ENCODE results near the gene LEO1.
A peak's percentile ranks its signal among the peaks of the same experiment; 100 is the strongest.

The LEO1 gene

DNA sequence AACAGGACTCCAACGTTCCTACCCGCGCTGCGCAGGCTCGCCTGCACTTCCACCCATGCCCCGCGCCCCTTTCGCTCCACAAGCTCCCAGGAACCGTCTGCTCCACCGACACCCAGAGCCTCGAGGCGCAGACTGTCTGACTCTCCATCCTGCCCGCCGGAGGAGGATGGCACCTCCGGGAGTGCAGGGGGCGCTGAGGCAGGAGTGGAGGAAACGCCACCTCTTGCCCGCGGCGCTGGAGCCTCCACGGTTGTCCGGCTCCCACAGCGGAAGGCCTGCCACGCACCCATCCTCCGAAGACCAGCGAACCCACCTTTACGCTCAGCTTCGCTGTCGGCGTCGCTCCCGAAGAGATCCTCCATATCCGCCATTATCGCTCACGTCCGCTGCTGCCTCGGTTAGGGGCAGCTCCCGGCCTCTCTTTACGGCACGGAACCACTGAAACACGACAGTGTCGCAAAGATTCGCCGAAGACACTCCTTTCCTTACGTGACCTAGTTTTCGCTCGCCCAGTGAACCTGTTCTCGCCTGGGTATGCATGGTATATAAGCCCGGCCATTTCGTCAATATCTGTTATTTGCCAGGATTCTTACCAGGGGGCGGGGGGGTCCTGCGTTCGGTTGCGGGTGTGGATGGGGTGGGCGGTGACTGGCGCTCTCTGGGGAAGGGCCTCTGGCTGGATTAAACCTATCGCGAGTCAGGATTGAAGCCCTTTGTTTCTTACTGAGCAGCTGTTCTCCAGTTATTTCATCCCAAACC lies at the start of gene LEO1:
TSS of gene LEO1 (minus strand) at position 404 of the 759 bp plus-strand sequence. CDS start at position 371, 33 bp downstream.
- H3K9me3 Mint-ChIP-seq: peaks cover 27% of the 10 kb centered on the region
- H3K4me3 Mint-ChIP-seq: peak within 1 kb of the TSS; percentile 97
- peak; percentile 83 for DNase-seq
- H3K4me1 Mint-ChIP-seq: peaks cover 22% of the 10 kb centered on the region
- H3K36me3 Mint-ChIP-seq (ENCODE audit: low read depth): peaks cover 39% of the 10 kb centered on the region
- no peak for TF ChIP-seq CTCF (IDR thresholded peaks at IDR 0.05)
- peaks cover 4% of the 10 kb centered on the region for H3K27me3 Mint-ChIP-seq (ENCODE audit: low read depth, poor library complexity)
- H3K27ac Mint-ChIP-seq: peak within 1 kb of the TSS; percentile 80

DNA sequence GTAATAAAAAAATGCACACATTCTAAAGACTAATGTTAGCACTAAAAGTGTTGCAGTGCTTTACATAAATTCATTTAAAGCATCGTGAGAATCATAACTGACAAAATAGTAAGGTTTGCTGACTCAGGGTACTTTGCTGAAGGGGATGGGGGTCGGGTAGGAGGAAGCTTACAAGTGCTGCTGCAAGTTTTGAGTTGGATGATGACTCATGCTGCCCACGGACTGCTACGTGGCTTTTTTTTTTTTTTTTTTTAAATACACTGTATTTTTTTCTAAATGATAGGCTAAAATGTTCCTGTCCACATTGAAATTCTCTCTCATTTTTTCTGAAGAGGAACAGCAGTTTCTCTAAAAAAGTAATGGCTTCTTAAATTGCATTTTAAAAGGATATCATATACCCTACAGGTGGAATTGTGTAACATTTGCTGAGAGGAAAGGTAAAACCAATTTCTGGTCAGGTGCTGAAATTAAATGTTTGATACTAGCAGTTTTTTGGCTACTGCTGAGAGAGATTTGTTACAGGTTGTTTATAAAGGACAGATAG lies 49.6 kb upstream of the LEO1 start:
- peak; percentile 11 for DNase-seq
- Mint-ChIP-seq H3K36me3 (ENCODE audit: low read depth) (peaks cover 20% of the 10 kb centered on the region), H3K27me3 (ENCODE audit: low read depth, poor library complexity) (peaks cover 13% of the 10 kb centered on the region), H3K4me3 (peak overlapping the region; percentile 93), H3K9me3 (peaks cover 8% of the 10 kb centered on the region), H3K27ac (peak overlapping the region; percentile 98), H3K4me1 (peaks cover 34% of the 10 kb centered on the region)
- no peak for TF ChIP-seq CTCF (IDR thresholded peaks at IDR 0.05)

DNA sequence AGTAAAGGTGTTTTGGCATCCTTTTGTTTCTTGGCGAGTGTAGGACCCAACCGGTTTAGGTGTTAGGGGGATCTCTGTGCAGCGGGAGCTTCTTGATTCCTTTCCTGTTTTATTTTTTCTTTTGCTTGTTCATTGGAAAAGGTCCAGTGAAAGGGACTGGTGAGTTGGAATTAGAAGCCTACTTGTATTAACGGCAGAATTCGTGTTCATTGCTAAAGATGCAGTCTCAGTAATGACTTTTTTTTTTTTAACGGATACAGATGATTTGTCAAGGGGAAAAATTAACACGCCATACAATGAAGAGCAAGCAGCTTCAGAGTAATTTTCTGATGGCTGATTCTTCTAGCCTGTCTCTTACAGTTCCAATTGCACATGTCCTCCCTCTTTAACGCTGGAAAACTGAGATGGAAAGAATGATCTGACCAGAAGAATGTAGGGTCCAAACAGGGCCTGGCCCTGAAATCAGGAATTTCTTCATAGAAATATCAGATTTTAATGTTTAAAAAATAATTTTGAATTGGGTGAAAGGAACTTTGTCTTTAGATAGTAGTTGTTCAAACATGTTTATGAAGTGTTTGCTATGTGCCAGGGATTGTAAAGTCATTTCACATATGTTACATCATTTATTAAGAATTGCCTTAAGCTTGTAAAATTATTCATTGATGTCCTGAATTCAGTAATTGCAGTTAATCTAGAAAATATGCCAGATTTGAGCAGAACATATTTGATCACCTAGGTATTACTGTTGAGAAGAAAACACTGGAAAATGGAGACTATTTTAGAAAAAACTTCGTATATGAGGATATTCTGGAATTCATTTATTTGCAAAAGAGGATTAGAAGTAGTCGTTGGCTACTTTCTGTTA lies 48.9 kb upstream of the LEO1 start:
- DNase-seq: no peak
- Mint-ChIP-seq H3K4me3 (peak overlapping the region; percentile 93), H3K36me3 (ENCODE audit: low read depth) (peaks cover 13% of the 10 kb centered on the region), H3K4me1 (peaks cover 34% of the 10 kb centered on the region), H3K27me3 (ENCODE audit: low read depth, poor library complexity) (peaks cover 13% of the 10 kb centered on the region), H3K9me3 (peaks cover 4% of the 10 kb centered on the region), H3K27ac (peak overlapping the region; percentile 98)
- no peak for TF ChIP-seq CTCF (IDR thresholded peaks at IDR 0.05)

- TF ChIP-seq CTCF (IDR thresholded peaks at IDR 0.05): no peak
- peaks cover 4% of the 10 kb centered on the region for H3K9me3 Mint-ChIP-seq
- DNase-seq: peak; percentile 72
- peaks cover 34% of the 10 kb centered on the region for H3K4me1 Mint-ChIP-seq
- peak overlapping the region; percentile 94 for H3K4me3 Mint-ChIP-seq
- H3K27me3 Mint-ChIP-seq (ENCODE audit: low read depth, poor library complexity): peaks cover 13% of the 10 kb centered on the region
- H3K27ac Mint-ChIP-seq: peak overlapping the region; percentile 100
- peaks cover 11% of the 10 kb centered on the region for H3K36me3 Mint-ChIP-seq (ENCODE audit: low read depth)
These were observed 48.0 kb upstream of the LEO1 start for GRCh38 chr15:52019394-52020220.

DNA sequence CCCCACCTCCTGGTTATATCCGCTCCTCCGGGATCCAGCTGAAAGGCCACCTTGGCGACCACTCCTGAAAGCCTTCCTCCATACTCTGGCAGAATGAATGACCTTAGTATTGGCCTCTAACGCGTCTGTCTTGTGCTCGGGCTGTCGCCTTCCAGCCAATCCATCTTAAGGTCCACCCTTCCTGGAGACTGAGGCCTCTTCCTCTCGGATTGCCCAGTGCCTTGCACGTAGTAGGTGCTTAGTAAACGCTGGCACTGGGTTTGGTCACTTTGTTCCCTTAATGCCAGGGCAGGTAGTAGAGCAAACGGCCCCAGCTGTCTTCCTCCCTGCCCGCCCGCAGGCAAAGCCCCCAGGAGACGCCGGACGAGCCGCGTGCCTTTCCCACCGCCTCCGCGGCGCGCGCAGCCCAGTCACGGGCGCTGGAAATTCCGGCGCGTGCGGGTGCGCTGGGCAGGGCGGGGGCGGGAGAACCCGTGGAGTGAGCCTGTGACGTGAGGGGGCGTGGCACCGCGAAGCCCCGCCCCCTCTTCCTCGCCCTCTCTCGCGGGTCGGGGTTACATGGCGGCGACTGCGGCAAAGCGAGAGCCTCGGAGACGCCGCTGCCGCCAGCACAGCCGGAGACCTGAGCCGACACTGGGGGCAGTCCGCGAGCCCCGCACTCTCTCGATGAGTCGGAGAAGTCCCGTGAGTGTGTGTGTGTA lies 47.3 kb upstream of the LEO1 start, which contains the start of gene MAPK6:
TSS of gene MAPK6 (plus strand) at position 527 of the 701 bp plus-strand sequence. CDS start 27,242 bp downstream, outside the sequence.
- Mint-ChIP-seq H3K36me3 (ENCODE audit: low read depth) (peaks cover 8% of the 10 kb centered on the region), H3K27ac (peak within 1 kb of the TSS; percentile 100), H3K9me3 (peaks cover 4% of the 10 kb centered on the region), H3K27me3 (ENCODE audit: low read depth, poor library complexity) (peaks cover 13% of the 10 kb centered on the region), H3K4me1 (peaks cover 34% of the 10 kb centered on the region), H3K4me3 (peak within 1 kb of the TSS; percentile 94)
- DNase-seq: peak; percentile 96
- no peak for TF ChIP-seq CTCF (IDR thresholded peaks at IDR 0.05)
